MM.1S (cell line): Measurements from ENCODE around the gene TRAPPC3.

Source experiments
- EZH2 ChIP-seq: fragments of 300-600 bp; sonication (generic); optimal IDR thresholded peaks from 2 replicates; pipeline ENCODE3; 2017; ENCODE audit warnings: low read depth, mild to moderate bottlenecking, antibody characterized with exemption, low read length, mixed read lengths
- EZH2phosphoT487 ChIP-seq: fragments of 300-600 bp; sonication (generic); IDR thresholded peaks from 2 replicates; pipeline ENCODE4 v1.6.1; 2018; ENCODE audit warnings: antibody characterized with exemption, low read length
- TF ChIP-seq, protein P1 (sequence below): fragments of 300-600 bp; sonication (generic); IDR thresholded peaks from 2 replicates; pipeline ENCODE4 v1.5.1; 2016; ENCODE audit warnings: antibody characterized with exemption, low read length, mixed read lengths

DNA sequence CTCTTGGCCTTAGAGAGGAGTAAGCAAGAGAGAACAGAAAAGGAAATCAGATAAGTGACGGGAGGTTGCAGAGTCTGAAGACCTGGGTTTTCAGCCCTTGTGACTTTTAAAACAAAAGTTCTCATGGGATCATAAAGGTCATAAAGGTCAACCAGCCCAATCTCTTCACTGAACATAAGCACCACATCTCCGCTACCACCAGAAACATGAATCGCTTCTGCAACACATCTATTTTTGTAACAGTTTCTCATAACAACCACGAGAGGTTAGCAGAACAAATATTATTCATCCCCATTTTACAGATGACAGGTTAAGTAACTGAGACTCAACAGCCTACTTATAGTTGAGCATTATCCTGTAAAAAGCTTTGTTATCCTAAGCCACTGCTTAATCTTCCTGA, 5.9 kb downstream of the TRAPPC3 start:
- TF ChIP-seq, protein P1, sequence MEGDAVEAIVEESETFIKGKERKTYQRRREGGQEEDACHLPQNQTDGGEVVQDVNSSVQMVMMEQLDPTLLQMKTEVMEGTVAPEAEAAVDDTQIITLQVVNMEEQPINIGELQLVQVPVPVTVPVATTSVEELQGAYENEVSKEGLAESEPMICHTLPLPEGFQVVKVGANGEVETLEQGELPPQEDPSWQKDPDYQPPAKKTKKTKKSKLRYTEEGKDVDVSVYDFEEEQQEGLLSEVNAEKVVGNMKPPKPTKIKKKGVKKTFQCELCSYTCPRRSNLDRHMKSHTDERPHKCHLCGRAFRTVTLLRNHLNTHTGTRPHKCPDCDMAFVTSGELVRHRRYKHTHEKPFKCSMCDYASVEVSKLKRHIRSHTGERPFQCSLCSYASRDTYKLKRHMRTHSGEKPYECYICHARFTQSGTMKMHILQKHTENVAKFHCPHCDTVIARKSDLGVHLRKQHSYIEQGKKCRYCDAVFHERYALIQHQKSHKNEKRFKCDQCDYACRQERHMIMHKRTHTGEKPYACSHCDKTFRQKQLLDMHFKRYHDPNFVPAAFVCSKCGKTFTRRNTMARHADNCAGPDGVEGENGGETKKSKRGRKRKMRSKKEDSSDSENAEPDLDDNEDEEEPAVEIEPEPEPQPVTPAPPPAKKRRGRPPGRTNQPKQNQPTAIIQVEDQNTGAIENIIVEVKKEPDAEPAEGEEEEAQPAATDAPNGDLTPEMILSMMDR, result no peak
- no peak for TF ChIP-seq EZH2
- no peak for TF ChIP-seq EZH2phosphoT487
